GM18519 (cell line): ENCODE measurements around the gene SMIM32.

Experiments
- ATAC-seq: cut with Tn5 transposase; IDR thresholded peaks from one replicate; pipeline ENCODE4 v1.9.1; 2021; ENCODE audit warnings: mild to moderate bottlenecking, moderate library complexity; ENCODE audit not compliant: unreplicated experiment, low FRiP score

The SMIM32 gene

GRCh38 chr5:136208916-136209315 lies 16.0 kb upstream of the SMIM32 start:
- ATAC-seq, result no peak

- no peak for ATAC-seq
Measured at GRCh38 chr5:136207631-136208030, 14.7 kb upstream of the SMIM32 start.

GRCh38 chr5:136206361-136206760 lies 13.4 kb upstream of the SMIM32 start:
- ATAC-seq, result no peak

DNA sequence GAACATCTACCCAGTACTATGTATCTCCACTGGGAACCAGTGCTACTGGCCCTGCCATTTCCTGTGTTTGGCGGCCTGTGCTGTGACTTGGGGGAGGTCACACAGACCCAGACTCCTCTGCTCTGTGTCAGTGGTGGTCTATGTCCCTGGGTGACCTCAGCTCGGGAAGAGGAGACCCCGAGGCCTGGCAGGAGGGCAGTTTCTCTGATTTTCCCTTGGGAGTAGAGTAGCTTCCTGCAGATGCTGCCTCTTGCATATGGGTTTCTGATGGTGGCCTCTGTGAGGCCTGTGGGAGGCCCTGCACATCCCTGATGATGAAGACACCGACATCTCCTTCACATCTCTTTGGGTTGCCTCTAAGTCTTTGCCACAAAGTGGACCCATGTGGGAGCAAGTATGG lies 13.0 kb upstream of the SMIM32 start:
- ATAC-seq, result no peak

- ATAC-seq, result no peak
Measured at GRCh38 chr5:136205061-136205702, 12.2 kb upstream of the SMIM32 start.

GRCh38 chr5:136203303-136203922 lies 10.5 kb upstream of the SMIM32 start:
- no peak for ATAC-seq

DNA sequence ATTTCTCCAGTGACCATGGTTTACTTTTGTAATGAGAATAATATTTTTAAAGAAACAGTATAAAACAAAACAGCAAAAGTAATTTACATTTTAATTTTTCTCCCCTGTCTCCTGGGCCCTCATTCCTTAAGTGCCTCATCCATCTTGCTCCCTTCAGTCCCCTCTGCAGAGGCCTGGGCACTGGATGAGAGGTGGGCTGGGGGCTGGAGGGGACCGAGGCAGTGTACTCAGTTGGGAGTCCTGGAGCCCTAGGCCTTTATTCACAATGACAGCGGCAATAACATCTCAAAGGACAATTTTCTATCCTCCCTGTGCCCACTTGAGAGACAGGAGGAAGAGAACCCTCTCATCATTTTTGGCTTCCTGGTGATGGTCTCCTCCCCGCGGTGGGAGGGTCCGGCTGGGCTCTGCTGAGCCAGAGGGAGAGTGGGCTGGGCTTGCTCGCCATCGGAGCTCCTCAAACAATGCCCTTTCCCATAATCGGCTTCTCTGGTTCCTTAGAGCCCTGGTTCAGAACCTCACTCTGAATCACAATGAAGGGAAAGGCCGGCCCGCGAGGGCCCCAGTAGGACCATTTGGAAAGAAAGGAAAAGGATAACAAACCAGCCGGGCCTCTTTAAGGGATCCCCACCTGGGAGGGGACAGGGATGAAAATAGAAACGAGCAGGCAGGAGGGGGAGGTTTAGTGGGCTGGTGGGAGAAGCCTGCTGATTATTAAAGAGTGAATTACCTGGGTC lies 9.7 kb upstream of the SMIM32 start:
- ATAC-seq, result no peak

- no peak for ATAC-seq
Measured at GRCh38 chr5:136201870-136202269, 8.9 kb upstream of the SMIM32 start.

DNA sequence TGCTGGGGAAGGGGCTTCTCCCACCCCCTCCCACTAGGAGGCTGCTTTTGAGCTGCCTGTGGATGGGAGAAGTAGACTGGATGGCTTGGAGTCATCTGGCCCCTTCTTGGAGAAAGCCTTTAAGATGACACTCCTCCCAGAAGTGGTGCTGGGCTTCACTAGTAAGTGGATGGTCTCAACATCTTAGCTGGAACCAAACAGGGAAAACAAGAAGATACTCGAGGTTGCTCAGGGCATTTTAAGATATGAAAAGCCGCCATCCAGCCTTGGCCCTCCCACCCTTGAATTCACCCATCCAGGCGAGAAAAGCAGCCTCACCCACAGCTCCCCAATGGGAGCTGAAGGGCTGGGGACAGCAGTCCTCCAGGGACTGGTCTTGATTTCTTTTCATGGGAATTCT lies 7.8 kb upstream of the SMIM32 start:
- no peak for ATAC-seq

- no peak for ATAC-seq
Measured at GRCh38 chr5:136200130-136200529, 7.2 kb upstream of the SMIM32 start.

DNA sequence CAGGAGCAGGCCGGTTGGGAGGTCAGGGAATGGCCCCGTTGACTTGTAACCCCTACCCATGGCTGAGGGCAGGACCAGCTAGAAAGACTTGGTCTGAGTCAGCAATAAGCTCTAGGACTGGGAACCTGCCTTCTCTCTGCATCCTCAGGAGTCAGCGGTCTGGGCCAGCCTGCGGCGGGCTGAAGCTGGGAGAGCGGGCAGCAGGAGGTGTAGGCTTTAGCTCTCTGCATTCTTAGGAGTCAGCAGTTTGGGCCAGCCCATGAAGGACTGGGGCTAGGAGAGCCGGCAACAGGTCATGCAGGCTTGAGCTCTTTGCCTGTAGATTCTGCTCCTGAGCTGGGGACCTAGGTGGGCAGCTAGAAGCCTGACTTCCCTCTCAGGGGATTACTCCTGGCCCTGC lies 6.4 kb upstream of the SMIM32 start:
- ATAC-seq, result no peak

DNA sequence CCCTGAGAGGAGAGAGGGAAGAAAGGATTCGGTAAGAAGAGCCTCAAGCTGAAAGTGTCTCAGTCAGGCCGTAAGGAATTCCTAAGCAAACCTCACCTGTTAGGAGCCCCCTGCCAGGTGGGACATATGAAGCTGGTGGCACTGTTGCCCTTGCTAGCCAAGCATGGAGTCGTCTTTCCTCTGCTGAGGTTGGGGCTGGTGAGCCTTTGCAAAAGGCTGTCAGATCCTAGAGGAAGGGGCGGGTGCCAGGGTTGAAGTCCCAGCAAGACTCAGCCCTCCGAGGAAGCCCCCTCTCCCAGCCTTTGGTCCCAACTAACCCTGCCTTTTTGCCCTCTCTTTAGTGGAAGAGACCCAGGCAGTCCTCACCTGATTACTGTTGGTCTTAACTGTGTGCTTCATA lies 5.5 kb upstream of the SMIM32 start:
- no peak for ATAC-seq

DNA sequence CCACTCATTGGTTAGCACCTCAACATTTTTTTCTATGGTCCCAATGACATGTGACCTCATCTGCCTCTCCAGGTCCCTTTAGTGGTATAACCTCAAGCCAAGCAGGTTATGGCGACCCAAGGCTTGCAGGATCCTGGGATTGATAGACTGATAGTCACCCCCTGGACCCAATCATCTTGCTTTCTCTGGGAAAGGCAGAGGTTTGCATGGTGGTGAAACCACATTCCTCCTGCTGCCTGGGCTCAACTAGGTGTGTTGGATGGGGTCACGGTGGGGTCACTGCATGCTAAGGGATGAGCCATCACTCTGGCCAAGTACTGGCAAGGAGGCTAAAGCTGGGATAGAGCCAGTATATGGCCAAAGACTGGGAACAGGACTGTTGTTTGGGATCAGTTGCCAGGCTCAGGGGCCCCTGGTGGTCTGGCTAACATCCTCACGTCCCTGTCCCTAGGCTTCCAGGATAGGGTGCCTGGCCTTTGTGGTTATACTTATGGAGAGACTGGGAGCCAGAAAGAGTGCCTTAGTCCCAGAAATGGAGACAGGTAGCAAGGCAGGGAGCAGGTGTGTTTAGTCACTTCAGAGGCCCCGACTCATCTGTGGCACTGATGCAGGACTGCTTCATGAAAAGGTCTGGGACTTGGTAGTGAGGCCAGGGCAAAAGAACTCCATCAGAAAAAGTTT lies 4.6 kb upstream of the SMIM32 start:
- ATAC-seq, result no peak

- no peak for ATAC-seq
Measured at GRCh38 chr5:136195971-136196820, 3.2 kb upstream of the SMIM32 start.

GRCh38 chr5:136194576-136194975 lies 1.6 kb upstream of the SMIM32 start:
- no peak for ATAC-seq

- ATAC-seq, result no peak
Measured at GRCh38 chr5:136193322-136193935, 467 bp upstream of the SMIM32 start.

GRCh38 chr5:136192015-136192525 lies 892 bp downstream of the SMIM32 start:
- ATAC-seq, result no peak

DNA sequence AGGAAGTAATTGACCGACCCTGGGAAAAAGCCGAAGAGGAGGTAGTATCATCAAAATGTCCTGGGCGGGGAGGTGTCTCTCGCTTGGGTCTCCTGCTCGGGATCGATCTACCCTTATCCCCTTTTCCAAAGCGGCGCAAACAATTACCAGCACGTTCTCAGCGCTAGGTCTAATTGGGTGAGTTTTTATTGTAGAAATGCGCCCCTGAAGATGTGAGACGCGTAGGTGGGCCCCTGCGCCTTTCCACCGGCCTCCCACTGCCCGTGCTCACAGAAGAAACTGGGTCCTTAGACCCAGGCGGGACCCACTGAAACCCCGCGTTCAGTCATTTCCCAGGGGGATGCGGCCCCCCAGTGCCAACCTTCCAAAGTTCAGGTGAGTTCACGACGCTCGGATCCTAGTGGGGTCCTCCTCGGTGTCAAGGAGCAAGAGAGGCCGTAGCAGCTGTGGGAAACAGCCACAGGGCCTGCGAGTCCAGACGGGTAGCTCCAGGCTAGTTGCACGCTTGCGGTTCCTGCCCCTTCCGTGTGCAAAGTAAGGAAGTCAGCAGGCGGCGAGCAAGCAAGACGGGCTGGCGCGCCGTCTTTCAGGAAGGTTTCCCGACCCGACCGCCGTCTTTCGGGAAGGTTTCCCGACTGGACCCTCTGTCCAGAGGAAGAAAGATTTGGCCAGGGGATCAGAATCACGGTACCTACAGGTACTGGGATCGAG lies 1.5 kb downstream of the SMIM32 start:
- ATAC-seq, result no peak

DNA sequence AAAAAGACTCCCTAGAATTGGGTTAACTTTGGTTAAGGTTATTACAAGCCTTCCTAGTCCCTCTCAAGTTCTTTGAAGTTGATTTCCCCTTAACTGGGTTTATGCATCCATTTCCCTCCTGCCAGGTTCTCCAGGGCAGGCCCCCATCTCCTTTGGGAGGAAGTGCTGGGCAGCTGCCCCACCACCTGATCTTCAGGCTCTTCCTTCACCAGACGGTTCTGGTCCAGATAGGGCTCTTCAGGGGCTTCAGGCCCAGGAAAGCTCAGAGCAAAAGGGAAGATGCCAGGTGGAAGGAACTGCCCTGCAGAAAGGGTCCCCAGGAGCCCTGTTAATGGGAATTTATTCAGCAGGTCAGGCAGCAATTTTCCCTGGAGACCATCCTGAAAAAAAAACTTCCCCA lies 2.1 kb downstream of the SMIM32 start:
- no peak for ATAC-seq
